ENCODE results near the gene HEY2. TPM values are rescaled to one million over a fixed set of nuclear protein-coding genes. Genes with fewer than 3 reads are reported as not detected.
"Not testable (repeated sequence)": the region's sequence is repeated elsewhere in the genome, so short reads cannot be mapped to it uniquely, and the experiment has no call there.

HEY2 gene
- total RNA-seq (2014; rRNA removed; shearing (Covaris generic)), result 0.66 TPM in 1 of 2 replicates, not detected in the other

- H3K9me3 ChIP-seq (replicated peaks), result no peaks in the 10 kb centered on the region
- peaks cover 23% of the 10 kb centered on the region for H3K4me1 ChIP-seq (replicated peaks)
- DNase-seq (ENCODE audit: low read depth in 1 of 2, low spot score in 2 of 2), result peak; percentile 88 to 89
- peaks cover 65% of the 10 kb centered on the region for H3K27me3 ChIP-seq (replicated peaks)
- peak within 1 kb of the TSS; percentile 54 for H3K4me3 ChIP-seq
- H3K27ac ChIP-seq, result no peak within 1 kb of the TSS
- no peaks in the 10 kb centered on the region for H3K36me3 ChIP-seq
These were observed at the start of gene HEY2 for GRCh38 chr6:125749173-125749864. TSS of gene HEY2 (plus strand) at chr6:125749632. CDS start at chr6:125749777, 145 bp downstream.

GRCh38 chr6:125700581-125701353 is 48.7 kb upstream of the HEY2 start:
- Histone ChIP-seq H3K4me1 (replicated peaks) (no peaks in the 10 kb centered on the region), H3K9me3 (replicated peaks) (no peaks in the 10 kb centered on the region), H3K36me3 (no peaks in the 10 kb centered on the region), H3K27ac (no peak overlapping the region), H3K27me3 (replicated peaks) (no peaks in the 10 kb centered on the region), H3K4me3 (no peak overlapping the region)
- no peak for DNase-seq (ENCODE audit: low read depth in 1 of 2, low spot score in 2 of 2)

- Histone ChIP-seq H3K4me3 (no peak overlapping the region), H3K4me1 (replicated peaks) (no peaks in the 10 kb centered on the region), H3K27ac (no peak overlapping the region), H3K36me3 (no peaks in the 10 kb centered on the region), H3K9me3 (replicated peaks) (no peaks in the 10 kb centered on the region), H3K27me3 (replicated peaks) (no peaks in the 10 kb centered on the region)
- no peak for DNase-seq (ENCODE audit: low read depth in 1 of 2, low spot score in 2 of 2)
These were observed 48.1 kb upstream of the HEY2 start for GRCh38 chr6:125701354-125701668.

DNA sequence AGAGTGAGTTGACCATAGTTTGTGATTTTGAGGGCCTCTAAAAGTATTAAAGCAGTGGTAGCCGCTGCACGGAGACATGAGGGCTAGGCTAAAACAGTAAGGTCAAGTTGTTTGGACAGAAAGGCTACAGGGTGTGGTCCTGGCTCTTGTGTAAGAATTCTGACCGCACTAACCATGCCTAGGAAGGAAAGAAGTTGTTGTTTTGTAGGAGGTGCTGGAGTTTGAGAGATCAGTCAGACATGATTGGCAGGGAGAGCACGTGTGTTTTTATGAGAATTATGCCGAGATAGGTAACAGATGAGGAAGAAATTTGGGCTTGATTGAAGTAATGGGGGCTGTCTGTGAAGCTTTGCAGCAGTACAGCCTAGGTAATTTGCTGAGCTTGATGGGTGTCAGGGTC is 45.5 kb upstream of the HEY2 start:
- H3K27ac ChIP-seq; H3K9me3 ChIP-seq (replicated peaks); H3K27me3 ChIP-seq (replicated peaks); H3K4me3 ChIP-seq; DNase-seq (ENCODE audit: low read depth in 1 of 2, low spot score in 2 of 2); H3K4me1 ChIP-seq (replicated peaks); H3K36me3 ChIP-seq: not testable (repeated sequence)

GRCh38 chr6:125707615-125708243 is 41.7 kb upstream of the HEY2 start:
- Histone ChIP-seq H3K27ac (no peak overlapping the region), H3K9me3 (replicated peaks) (no peaks in the 10 kb centered on the region), H3K4me3 (no peak overlapping the region), H3K4me1 (replicated peaks) (no peaks in the 10 kb centered on the region), H3K36me3 (no peaks in the 10 kb centered on the region), H3K27me3 (replicated peaks) (no peaks in the 10 kb centered on the region)
- DNase-seq (ENCODE audit: low read depth in 1 of 2, low spot score in 2 of 2), result no peak

DNA sequence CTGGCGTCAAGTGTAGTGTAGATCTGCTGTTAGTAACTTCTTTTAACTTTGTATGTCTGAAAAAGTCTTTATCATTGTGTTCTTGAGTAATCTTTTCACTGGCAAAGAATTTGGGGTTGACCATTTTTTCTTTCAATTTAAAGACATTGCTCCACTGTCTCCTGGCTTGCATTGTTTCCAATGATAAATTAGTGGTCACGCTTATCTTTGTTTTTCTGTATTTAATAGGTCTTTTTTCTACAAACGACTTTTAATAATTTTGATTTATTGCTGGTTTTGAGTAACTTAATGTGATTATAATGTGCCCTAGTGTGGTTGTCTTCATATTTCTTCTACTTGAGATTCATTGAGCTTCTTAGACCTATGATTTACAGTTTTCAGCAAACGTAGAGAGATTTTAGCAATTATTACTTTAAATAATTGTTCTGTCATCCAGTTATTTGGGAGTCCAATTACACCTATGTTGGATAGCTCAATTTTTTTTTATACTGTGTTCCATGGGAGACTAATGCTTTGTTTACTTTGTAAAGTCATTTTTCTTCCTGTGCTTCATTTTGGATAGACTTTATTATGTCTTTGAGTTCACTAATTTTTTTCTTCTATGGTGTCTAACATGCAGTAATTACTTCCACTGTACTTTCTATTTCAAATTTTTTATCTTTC is 38.3 kb upstream of the HEY2 start:
- no peak for DNase-seq (ENCODE audit: low read depth in 1 of 2, low spot score in 2 of 2)
- H3K9me3 ChIP-seq (replicated peaks), result no peaks in the 10 kb centered on the region
- no peaks in the 10 kb centered on the region for H3K36me3 ChIP-seq
- H3K4me1 ChIP-seq (replicated peaks), result no peaks in the 10 kb centered on the region
- H3K27me3 ChIP-seq (replicated peaks), result no peaks in the 10 kb centered on the region
- no peak overlapping the region for H3K4me3 ChIP-seq
- no peak overlapping the region for H3K27ac ChIP-seq

DNA sequence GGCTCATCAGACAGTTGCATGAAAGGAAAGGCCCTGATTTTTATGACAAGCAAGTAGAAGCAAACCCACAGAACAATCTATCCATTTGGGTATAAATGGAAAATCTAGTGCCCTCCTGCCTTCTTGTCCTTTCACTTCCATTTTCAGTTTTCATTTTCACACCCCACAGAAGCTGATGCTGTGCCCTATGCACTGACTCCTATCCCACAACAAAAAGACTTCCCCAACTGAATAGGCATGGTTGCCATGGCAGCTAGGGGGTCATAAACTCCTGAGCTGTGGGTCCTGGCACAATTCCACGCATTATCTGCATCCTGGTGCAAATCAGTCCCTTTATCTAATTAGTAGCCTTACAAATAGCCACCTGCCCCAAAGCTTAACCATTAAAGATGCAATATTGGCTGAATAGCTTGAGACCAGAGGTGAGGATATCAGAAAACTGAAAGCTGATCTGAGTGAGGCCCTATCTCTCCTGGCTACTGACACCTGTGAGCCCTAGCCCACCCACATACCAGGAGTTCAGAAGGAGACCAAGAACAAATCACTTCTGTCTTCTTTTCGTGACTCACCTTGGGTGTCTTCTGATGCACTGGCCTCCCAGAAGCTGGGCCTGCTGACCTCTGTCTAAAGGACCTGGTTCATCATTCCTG is 34.9 kb upstream of the HEY2 start:
- Histone ChIP-seq H3K36me3 (no peaks in the 10 kb centered on the region), H3K27me3 (replicated peaks) (no peaks in the 10 kb centered on the region), H3K4me1 (replicated peaks) (no peaks in the 10 kb centered on the region), H3K27ac (no peak overlapping the region), H3K9me3 (replicated peaks) (no peaks in the 10 kb centered on the region), H3K4me3 (no peak overlapping the region)
- DNase-seq (ENCODE audit: low read depth in 1 of 2, low spot score in 2 of 2), result no peak

- Histone ChIP-seq H3K27ac (no peak overlapping the region), H3K4me3 (no peak overlapping the region), H3K9me3 (replicated peaks) (no peaks in the 10 kb centered on the region), H3K36me3 (no peaks in the 10 kb centered on the region), H3K27me3 (replicated peaks) (no peaks in the 10 kb centered on the region), H3K4me1 (replicated peaks) (no peaks in the 10 kb centered on the region)
- peak in 1 of 2 experiments; percentile 2 for DNase-seq (ENCODE audit: low read depth in 1 of 2, low spot score in 2 of 2)
These were observed 32.2 kb upstream of the HEY2 start for GRCh38 chr6:125717120-125717731.

DNA sequence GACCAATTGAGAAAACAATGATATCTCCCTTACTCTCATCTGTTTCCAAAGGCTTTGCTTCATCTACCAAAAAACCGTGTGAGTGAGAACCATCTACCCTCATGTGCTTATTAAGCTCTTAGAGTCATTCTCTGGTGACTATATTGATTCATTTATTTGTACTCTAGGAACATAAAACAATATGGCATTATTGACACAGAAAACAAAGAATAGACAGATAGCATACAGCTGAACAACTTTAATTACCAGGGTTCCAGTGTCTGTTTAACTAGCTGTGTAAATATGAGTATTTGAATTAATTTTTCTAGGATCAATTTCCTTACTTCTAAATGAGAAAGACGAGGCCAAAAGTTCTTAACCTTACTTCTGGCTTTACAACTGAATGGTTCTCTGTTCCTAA is 31.3 kb upstream of the HEY2 start:
- DNase-seq (ENCODE audit: low read depth in 1 of 2, low spot score in 2 of 2), result no peak
- H3K4me1 ChIP-seq (replicated peaks), result no peaks in the 10 kb centered on the region
- H3K27me3 ChIP-seq (replicated peaks), result no peaks in the 10 kb centered on the region
- H3K4me3 ChIP-seq, result no peak overlapping the region
- H3K27ac ChIP-seq, result no peak overlapping the region
- no peaks in the 10 kb centered on the region for H3K9me3 ChIP-seq (replicated peaks)
- H3K36me3 ChIP-seq, result no peaks in the 10 kb centered on the region

DNA sequence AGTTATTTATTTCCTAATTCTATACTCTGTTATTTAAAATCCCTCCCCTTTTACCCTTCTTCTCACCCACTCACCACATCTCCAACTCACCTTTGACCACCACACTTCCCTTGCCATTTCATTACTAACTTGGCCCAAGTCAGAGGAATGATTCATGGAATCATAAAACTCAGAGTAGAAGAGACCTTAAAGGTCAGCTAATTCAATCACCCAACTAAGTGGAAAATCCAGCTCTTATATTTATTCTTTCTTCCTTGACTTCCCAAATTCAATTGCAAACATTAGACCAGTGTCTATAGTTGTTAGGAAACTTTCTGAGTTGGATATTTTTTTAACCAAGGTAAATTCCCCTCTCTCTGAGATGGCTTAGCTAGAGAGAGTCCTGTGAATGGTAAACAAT is 26.5 kb upstream of the HEY2 start:
- DNase-seq (ENCODE audit: low read depth in 1 of 2, low spot score in 2 of 2), result no peak
- H3K4me1 ChIP-seq (replicated peaks), result no peaks in the 10 kb centered on the region
- H3K4me3 ChIP-seq, result no peak overlapping the region
- H3K27ac ChIP-seq, result no peak overlapping the region
- H3K27me3 ChIP-seq (replicated peaks), result no peaks in the 10 kb centered on the region
- no peaks in the 10 kb centered on the region for H3K9me3 ChIP-seq (replicated peaks)
- no peaks in the 10 kb centered on the region for H3K36me3 ChIP-seq

GRCh38 chr6:125727216-125727615 is 22.2 kb upstream of the HEY2 start:
- H3K4me3 ChIP-seq, result no peak overlapping the region
- H3K36me3 ChIP-seq, result no peaks in the 10 kb centered on the region

GRCh38 chr6:125728739-125729138 is 20.7 kb upstream of the HEY2 start:
- Histone ChIP-seq H3K4me1 (replicated peaks) (no peaks in the 10 kb centered on the region), H3K9me3 (replicated peaks) (no peaks in the 10 kb centered on the region), H3K27ac (no peak overlapping the region), H3K27me3 (replicated peaks) (no peaks in the 10 kb centered on the region), H3K4me3 (no peak overlapping the region), H3K36me3 (no peaks in the 10 kb centered on the region)
- DNase-seq (ENCODE audit: low read depth in 1 of 2, low spot score in 2 of 2), result no peak

More at GRCh38 chr6:125727216-125727615, 22.2 kb upstream of the HEY2 start:
- Histone ChIP-seq H3K4me1 (replicated peaks) (no peaks in the 10 kb centered on the region), H3K27me3 (replicated peaks) (no peaks in the 10 kb centered on the region), H3K9me3 (replicated peaks) (no peaks in the 10 kb centered on the region), H3K27ac (no peak overlapping the region)
- no peak for DNase-seq (ENCODE audit: low read depth in 1 of 2, low spot score in 2 of 2)

DNA sequence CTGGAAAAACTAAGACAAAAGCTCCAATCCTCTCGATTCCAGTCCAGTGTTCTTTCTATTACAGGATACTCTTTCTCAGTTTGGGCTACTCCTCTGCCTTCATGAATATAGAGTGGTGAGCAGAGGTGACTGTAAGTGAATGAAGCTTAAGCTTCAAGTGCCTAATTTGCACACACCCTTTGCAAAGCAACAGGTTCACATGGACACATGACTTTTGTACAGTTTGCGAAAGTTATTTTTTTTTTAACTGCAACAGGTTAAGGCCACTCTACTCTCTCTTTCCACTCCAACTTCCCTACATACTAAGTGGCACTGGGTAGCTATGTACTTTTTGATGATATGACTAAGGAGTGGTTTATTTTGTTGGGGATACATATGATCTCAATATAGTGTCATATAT is 19.4 kb upstream of the HEY2 start:
- no peaks in the 10 kb centered on the region for H3K4me1 ChIP-seq (replicated peaks)
- no peak overlapping the region for H3K4me3 ChIP-seq
- H3K27me3 ChIP-seq (replicated peaks), result peaks cover under 1% of the 10 kb centered on the region; the same call in 1 of the 2 replicates

More for the DNA sequence above, 19.4 kb upstream of the HEY2 start:
- Histone ChIP-seq H3K36me3 (no peaks in the 10 kb centered on the region), H3K27ac (no peak overlapping the region), H3K9me3 (replicated peaks) (no peaks in the 10 kb centered on the region)
- DNase-seq (ENCODE audit: low read depth in 1 of 2, low spot score in 2 of 2), result no peak

All from SJSA1 (cell line).